CD14-positive monocyte (primary cell): ENCODE results near the gene FBXO45. TPM values are rescaled to one million over a fixed set of nuclear protein-coding genes. Genes with fewer than 3 reads are reported as not detected.

Experiments used
- DNase-seq, 3 donors: peaks; one replicate each; pipeline ENCODE4 v3.0.0-alpha.2; 2011 to 2022
- H2AFZ ChIP-seq: 2 replicates; pipeline ENCODE4 v1.6.0; 2012; ENCODE audit warnings: mild to moderate bottlenecking, low read depth, low read length, inconsistent platforms; ENCODE audit not compliant: insufficient read depth, poor library complexity, severe bottlenecking
- H3K27ac ChIP-seq, 2 donors: 1 replicate in 1 of 2; 2 replicates in 1 of 2; pipeline ENCODE4 v1.5.1; 2012 to 2013; ENCODE audit warnings: low read length in 2 of 2, control low read depth in 1 of 2, inconsistent platforms in 1 of 2, low read depth in 1 of 2, mild to moderate bottlenecking in 1 of 2
- H3K27me3 ChIP-seq, 2 donors: one replicate each; pipeline versions ENCODE4 v1.6.0 to v1.6.1; 2011 to 2013; ENCODE audit warnings: low read length in 2 of 2; ENCODE audit not compliant: control insufficient read depth in 2 of 2, insufficient read depth in 2 of 2
- H3K36me3 ChIP-seq, 2 donors: replicated peaks in 1 of 2; 1 replicate in 1 of 2; 2 replicates in 1 of 2; pipeline versions ENCODE4 v1.5.1 to v1.6.1; 2012 to 2013; ENCODE audit warnings: low read length in 2 of 2, control low read depth in 1 of 2, inconsistent platforms in 1 of 2, mild to moderate bottlenecking in 1 of 2; ENCODE audit not compliant: insufficient read depth in 2 of 2, control insufficient read depth in 1 of 2
- H3K4me1 ChIP-seq, 2 donors: 1 replicate in 1 of 2; 2 replicates in 1 of 2; pipeline versions ENCODE4 v1.5.1 to v1.6.1; 2012 to 2013; ENCODE audit warnings: low read length in 2 of 2, control low read depth in 1 of 2, inconsistent platforms in 1 of 2, mild to moderate bottlenecking in 1 of 2, moderate library complexity in 1 of 2; ENCODE audit not compliant: insufficient read depth in 2 of 2, control insufficient read depth in 1 of 2
- H3K4me2 ChIP-seq: replicated peaks from 2 replicates; pipeline ENCODE3; 2012; ENCODE audit warnings: low read length, moderate library complexity, mild to moderate bottlenecking; ENCODE audit not compliant: poor library complexity, severe bottlenecking; ENCODE audit errors: extremely low read depth
- H3K4me3 ChIP-seq, 3 experiments: fragments of 200-600 bp in 1 of 3; sonication (generic) in 1 of 3; replicated peaks in 1 of 3; 1 replicate in 2 of 3; 2 replicates in 1 of 3; pipeline ENCODE4 v1.5.1; 2011 to 2013; ENCODE audit warnings: low read length in 3 of 3, mild to moderate bottlenecking in 3 of 3, control low read depth in 2 of 3, low read depth in 2 of 3, inconsistent platforms in 1 of 3, moderate library complexity in 1 of 3
- H3K79me2 ChIP-seq: 2 replicates; pipeline ENCODE4 v1.6.0; 2012; ENCODE audit warnings: mild to moderate bottlenecking, control low read depth, inconsistent platforms, low read length, moderate library complexity; ENCODE audit not compliant: insufficient read depth
- H3K9ac ChIP-seq: 2 replicates; pipeline ENCODE4 v1.6.0; 2017; ENCODE audit warnings: low read length, mild to moderate bottlenecking; ENCODE audit not compliant: insufficient read depth, poor library complexity, severe bottlenecking
- H3K9me3 ChIP-seq, 2 donors: replicated peaks in 1 of 2; 1 replicate in 1 of 2; 2 replicates in 1 of 2; pipeline versions ENCODE4 v1.5.1 to v1.6.1; 2012 to 2013; ENCODE audit warnings: low read length in 2 of 2, control low read depth in 1 of 2; ENCODE audit not compliant: control insufficient read depth in 1 of 2, insufficient read depth in 1 of 2
- H4K20me1 ChIP-seq: 2 replicates; pipeline ENCODE4 v1.6.0; 2012; ENCODE audit warnings: mild to moderate bottlenecking, low read length, control low read depth, moderate library complexity; ENCODE audit not compliant: insufficient read depth
- H3K27ac Mint-ChIP-seq, 7 donors: one replicate each; pipeline ENCODE4 v1.8.0; 2020; ENCODE audit warnings: mild to moderate bottlenecking in 7 of 7, mixed read lengths in 7 of 7, moderate library complexity in 6 of 7, inconsistent platforms in 2 of 7
- H3K27me3 Mint-ChIP-seq, 3 donors: one replicate each; pipeline ENCODE4 v1.8.0; 2021 to 2022; ENCODE audit warnings: low read depth in 3 of 3, mild to moderate bottlenecking in 3 of 3, mixed read lengths in 3 of 3, moderate library complexity in 3 of 3, inconsistent platforms in 1 of 3
- H3K36me3 Mint-ChIP-seq, 2 donors: one replicate each; pipeline ENCODE4 v1.8.0; 2020; ENCODE audit warnings: mixed read lengths in 2 of 2, inconsistent platforms in 1 of 2, mild to moderate bottlenecking in 1 of 2
- H3K4me1 Mint-ChIP-seq: one replicate; pipeline ENCODE4 v1.8.0; 2020; ENCODE audit warnings: mild to moderate bottlenecking, mixed read lengths
- H3K4me3 Mint-ChIP-seq, 2 donors: one replicate each; pipeline ENCODE4 v1.8.0; 2020; ENCODE audit warnings: mild to moderate bottlenecking in 2 of 2, mixed read lengths in 2 of 2, moderate library complexity in 1 of 2
- H3K9me3 Mint-ChIP-seq, 7 donors: one replicate each; pipeline ENCODE4 v1.8.0; 2020 to 2022; ENCODE audit warnings: mixed read lengths in 7 of 7, mild to moderate bottlenecking in 6 of 7, moderate library complexity in 6 of 7, inconsistent platforms in 2 of 7
- CTCF ChIP-seq: fragments of 200-600 bp; IDR thresholded peaks from one replicate; pipeline ENCODE4 v1.8.0; 2022; ENCODE audit warnings: antibody characterized with exemption, mild to moderate bottlenecking
- WGBS: methylation state at CpG from one replicate; pipeline ENCODE4 v1.1.5; 2013; ENCODE audit warnings: missing lambda C conversion rate; ENCODE audit not compliant: insufficient coverage; 5-methylcytosine and 5-hydroxymethylcytosine counted together
- intact Hi-C, 2 donors: fragments of 100-400 bp; cut with micrococcal nuclease; formaldehyde crosslinking; loops; one replicate each; pipeline versions ENCODE4 v1.15.0 to v1.15.1; 2023
- polyA plus RNA-seq, 3 donors: library from polyadenylated mRNA; depleted of rRNA in 1 of 3; unstranded in 2 of 3; stranded (reverse) in 1 of 3; fragments of 300-500 nt in 2 of 3; fragments of >200 nt in 1 of 3; fragmentation: Illumina TruSeq in 2 of 3; gene quantifications; 1 replicate in 2 of 3; 2 replicates in 1 of 3; pipeline ENCODE4 v1.2.3, GENCODE V29; 2012 to 2021

FBXO45 gene
- polyA plus RNA-seq, 3 donors, result 1.8 to 2.8 (median 2.3) TPM

GRCh38 chr3:196557236-196557635 is 11.2 kb upstream of the FBXO45 start:
- peaks cover 20 to 25% of the 10 kb centered on the region in 2 donors for H3K36me3 Mint-ChIP-seq
- intact Hi-C loops, result no loop called here
- Histone ChIP-seq H3K4me2 (no peak overlapping the region), H3K36me3 (peaks cover 7 to 37% of the 10 kb centered on the region in 2 donors), H3K9ac (no peak overlapping the region), H3K27ac (no peak overlapping the region), H3K4me3 (no peak overlapping the region), H3K9me3 (no peaks in the 10 kb centered on the region), H3K4me1 (peaks cover 17 to 22% of the 10 kb centered on the region in 2 donors), H4K20me1 (no peaks in the 10 kb centered on the region), H2AFZ (no peak overlapping the region), H3K27me3 (no peaks in the 10 kb centered on the region), H3K79me2 (peaks cover 3% of the 10 kb centered on the region)
- H3K4me1 Mint-ChIP-seq, result peaks cover 24% of the 10 kb centered on the region
- TF ChIP-seq CTCF, result no peak
- H3K27me3 Mint-ChIP-seq, result no peaks in the 10 kb centered on the region
- H3K27ac Mint-ChIP-seq, result no peak overlapping the region
- 90% methylated on average over 2 of the region's 5 CpGs for WGBS
- no peaks in the 10 kb centered on the region for H3K9me3 Mint-ChIP-seq
- no peak for DNase-seq
- H3K4me3 Mint-ChIP-seq, result no peak overlapping the region

- no peak for TF ChIP-seq CTCF
- no peaks in the 10 kb centered on the region for H3K27me3 ChIP-seq
- Mint-ChIP-seq H3K27ac (no peak overlapping the region), H3K9me3 (no peaks in the 10 kb centered on the region), H3K27me3 (no peaks in the 10 kb centered on the region), H3K36me3 (peaks cover 25 to 33% of the 10 kb centered on the region in 2 donors), H3K4me3 (no peak overlapping the region), H3K4me1 (peaks cover 24% of the 10 kb centered on the region)
- intact Hi-C loops, result no loop called here
- H2AFZ ChIP-seq, result no peak overlapping the region
- no peaks in the 10 kb centered on the region for H4K20me1 ChIP-seq
- no peak overlapping the region for H3K27ac ChIP-seq
- peaks cover 15% of the 10 kb centered on the region for H3K79me2 ChIP-seq
- H3K9me3 ChIP-seq, result no peaks in the 10 kb centered on the region
- DNase-seq, result no peak
- no peak overlapping the region for H3K4me2 ChIP-seq
- no peak overlapping the region for H3K4me3 ChIP-seq
- H3K4me1 ChIP-seq, result peaks cover 15 to 22% of the 10 kb centered on the region in 2 donors
- H3K36me3 ChIP-seq, result peaks cover 10 to 49% of the 10 kb centered on the region in 2 donors
- H3K9ac ChIP-seq, result no peak overlapping the region
These were observed 10.0 kb upstream of the FBXO45 start for GRCh38 chr3:196558476-196558875.
